PC-9 (cell line): ENCODE data around the gene SBSN. TPM values are rescaled to one million over a fixed set of nuclear protein-coding genes. Genes with fewer than 3 reads are reported as not detected.

Experiments
- BruUV-seq: library from RNA; stranded (reverse); fragments of 400-500 nt; replicated peaks from 2 replicates; lab custom pipeline; 2021; lab: Mats Ljungman, UMichigan
- CTCF ChIA-PET: fragments of 300-600 bp; sonication (Branson Sonifier 250); formaldehyde crosslinking; loops from one replicate; lab custom pipeline; 2022; ENCODE audit warnings: antibody characterized with exemption; lab: Charles Lee
- POLR2A ChIA-PET: fragments of 300-600 bp; sonication (Branson Sonifier 250); formaldehyde crosslinking; loops from one replicate; lab custom pipeline; 2022; ENCODE audit warnings: antibody characterized with exemption; ENCODE audit not compliant: unreplicated experiment; lab: Charles Lee
- DNase-seq, 2 experiments: peaks; one replicate each; pipeline versions ENCODE4 v3.0.0 to v3.0.0-alpha.2; 2015 to 2022; ENCODE audit warnings: mixed read lengths in 1 of 2
- H2AFZ ChIP-seq: fragments of 200-600 bp; sonication (generic); 2 replicates; pipeline ENCODE4 v1.8.1; 2017; ENCODE audit warnings: antibody characterized with exemption
- H3F3A ChIP-seq: fragments of 200-600 bp; sonication (generic); 2 replicates; pipeline ENCODE4 v1.8.1; 2017; ENCODE audit warnings: antibody characterized with exemption, mild to moderate bottlenecking, low read depth; ENCODE audit not compliant: insufficient read depth
- H3K27ac ChIP-seq: fragments of 200-600 bp; sonication (generic); 2 replicates; pipeline ENCODE4 v1.6.1; 2016; ENCODE audit warnings: mixed run types
- H3K27me3 ChIP-seq: fragments of 200-600 bp; sonication (generic); 2 replicates; pipeline ENCODE4 v1.6.1; 2016; ENCODE audit warnings: low read depth, mixed run types; ENCODE audit not compliant: insufficient read depth
- H3K36me3 ChIP-seq: fragments of 200-600 bp; sonication (generic); 2 replicates; pipeline ENCODE4 v1.6.1; 2016; ENCODE audit warnings: low read depth, mixed run types
- H3K4me1 ChIP-seq: fragments of 200-600 bp; sonication (generic); replicated peaks from 2 replicates; pipeline ENCODE4 v1.6.1; 2016; ENCODE audit warnings: mixed run types; ENCODE audit not compliant: insufficient read depth
- H3K4me2 ChIP-seq: fragments of 200-600 bp; sonication (generic); 2 replicates; pipeline ENCODE4 v1.6.1; 2017; ENCODE audit warnings: mixed run types
- H3K4me3 ChIP-seq: fragments of 200-600 bp; sonication (generic); 2 replicates; pipeline ENCODE4 v1.6.1; 2016; ENCODE audit warnings: mixed run types
- H3K79me2 ChIP-seq: fragments of 200-600 bp; sonication (generic); 2 replicates; pipeline ENCODE4 v1.6.1; 2017; ENCODE audit warnings: low read depth, mixed run types
- H3K9me2 ChIP-seq: fragments of 200-600 bp; sonication (generic); 2 replicates; pipeline ENCODE4 v1.8.1; 2017; ENCODE audit warnings: mild to moderate bottlenecking; ENCODE audit not compliant: insufficient read depth
- H3K9me3 ChIP-seq: fragments of 200-600 bp; sonication (generic); 2 replicates; pipeline ENCODE4 v1.8.1; 2016; ENCODE audit warnings: low read depth; ENCODE audit not compliant: insufficient read depth
- H4K20me1 ChIP-seq: fragments of 200-600 bp; sonication (generic); 2 replicates; pipeline ENCODE4 v1.8.1; 2017; ENCODE audit not compliant: insufficient read depth
- CTCF ChIP-seq: fragments of 200-600 bp; sonication (generic); conservative IDR thresholded peaks from 2 replicates; pipeline ENCODE4 v1.6.1; 2017; ENCODE audit warnings: mixed run types, antibody characterized with exemption, mild to moderate bottlenecking, moderate library complexity
- EZH2 ChIP-seq: fragments of 200-600 bp; sonication (generic); IDR thresholded peaks from 2 replicates; pipeline ENCODE4 v1.8.0; 2017; ENCODE audit warnings: antibody characterized with exemption, low read depth
- intact Hi-C: fragments of 100-400 bp; cut with micrococcal nuclease; formaldehyde crosslinking; loops from one replicate; pipeline ENCODE4 v1.10.0; 2022; ENCODE audit not compliant: unreplicated experiment
- total RNA-seq: library from RNA; stranded (reverse); gene quantifications from 2 replicates; pipeline ENCODE4 v1.2.3, GENCODE V29; 2021

SBSN gene
- total RNA-seq, 1 experiment from 2014 or later: 0.76 TPM

GRCh38 chr19:35554076-35554475, 26.0 kb upstream of the SBSN start:
- Histone ChIP-seq H3K4me3 (no peak overlapping the region), H3K9me3 (no peaks in the 10 kb centered on the region), H4K20me1 (no peaks in the 10 kb centered on the region), H3K27ac (no peak overlapping the region), H3K4me2 (no peak overlapping the region), H3K27me3 (peaks cover under 1% of the 10 kb centered on the region; the same call in 1 of the 2 replicates), H3K4me1 (no peaks in the 10 kb centered on the region), H3K36me3 (no peaks in the 10 kb centered on the region), H3K79me2 (no peaks in the 10 kb centered on the region), H2AFZ (no peak overlapping the region), H3F3A (no peaks in the 10 kb centered on the region; the same call in none of the 2 replicates), H3K9me2 (no peaks in the 10 kb centered on the region)
- DNase-seq: no peak
- intact Hi-C loops: no loop called here
- no TSS peak for BruUV-seq
- ChIA-PET CTCF (interaction anchor here (0.6 kb wide), 1 partner anchor 28 kb away, joined by 9 read pairs; no protein-coding TSS in a partner anchor), POLR2A (interaction anchor here (0.7 kb wide), 1 partner anchor 942 kb away, joined by 3 read pairs; no protein-coding TSS in a partner anchor)
- TF ChIP-seq CTCF (no peak), EZH2 (no peak)

GRCh38 chr19:35553385-35554000, 25.4 kb upstream of the SBSN start:
- intact Hi-C loops: no loop called here
- no peak overlapping the region for H3K4me2 ChIP-seq
- DNase-seq: no peak
- ChIA-PET CTCF (no interaction called here), POLR2A (no interaction called here)
- no peaks in the 10 kb centered on the region; the same call in none of the 2 replicates for H3F3A ChIP-seq
- H3K9me3 ChIP-seq: no peaks in the 10 kb centered on the region
- no peaks in the 10 kb centered on the region for H3K36me3 ChIP-seq
- H2AFZ ChIP-seq: no peak overlapping the region
- H3K4me3 ChIP-seq: no peak overlapping the region
- no TSS peak for BruUV-seq
- H4K20me1 ChIP-seq: no peaks in the 10 kb centered on the region; the same call in 1 of the 2 replicates
- no peak for TF ChIP-seq CTCF
- TF ChIP-seq EZH2: no peak
- H3K27me3 ChIP-seq: no peaks in the 10 kb centered on the region
- no peaks in the 10 kb centered on the region for H3K79me2 ChIP-seq
- no peak overlapping the region for H3K27ac ChIP-seq
- H3K9me2 ChIP-seq: no peaks in the 10 kb centered on the region
- H3K4me1 ChIP-seq: no peaks in the 10 kb centered on the region

GRCh38 chr19:35552534-35553384, 24.6 kb upstream of the SBSN start:
- POLR2A ChIA-PET: no interaction called here
- no peaks in the 10 kb centered on the region for H3K9me3 ChIP-seq
- H3K27me3 ChIP-seq: no peaks in the 10 kb centered on the region
- intact Hi-C loops: no loop called here
- no peaks in the 10 kb centered on the region for H3K4me1 ChIP-seq
- no peaks in the 10 kb centered on the region for H3K9me2 ChIP-seq
- H3F3A ChIP-seq: no peaks in the 10 kb centered on the region; the same call in none of the 2 replicates
- CTCF ChIA-PET: no interaction called here
- H3K36me3 ChIP-seq: 0 out of 2 replicates have a peak, but pooled peaks cover 6% of the 10 kb centered on the region
- H3K4me3 ChIP-seq: no peak overlapping the region
- no peak for DNase-seq
- no peak for TF ChIP-seq EZH2
- no peak for TF ChIP-seq CTCF
- no peaks in the 10 kb centered on the region; the same call in 1 of the 2 replicates for H4K20me1 ChIP-seq
- H2AFZ ChIP-seq: no peak overlapping the region
- no TSS peak for BruUV-seq
- no peaks in the 10 kb centered on the region for H3K79me2 ChIP-seq
- H3K4me2 ChIP-seq: no peak overlapping the region
- no peak overlapping the region for H3K27ac ChIP-seq
